Activated CD4-positive, CD25-positive, alpha-beta regulatory T cell (primary cell): ENCODE data around the gene SLC29A2.
A peak's percentile ranks its signal among the peaks of the same experiment; 100 is the strongest.
"Not testable (repeated sequence)": the region's sequence is repeated elsewhere in the genome, so short reads cannot be mapped to it uniquely, and the experiment has no call there.

ENCODE experiments used
- DNase-seq, 4 experiments: peaks; one replicate each; lab custom pipeline; 2025; lab: John Stamatoyannopoulos, UW

The SLC29A2 gene

DNA sequence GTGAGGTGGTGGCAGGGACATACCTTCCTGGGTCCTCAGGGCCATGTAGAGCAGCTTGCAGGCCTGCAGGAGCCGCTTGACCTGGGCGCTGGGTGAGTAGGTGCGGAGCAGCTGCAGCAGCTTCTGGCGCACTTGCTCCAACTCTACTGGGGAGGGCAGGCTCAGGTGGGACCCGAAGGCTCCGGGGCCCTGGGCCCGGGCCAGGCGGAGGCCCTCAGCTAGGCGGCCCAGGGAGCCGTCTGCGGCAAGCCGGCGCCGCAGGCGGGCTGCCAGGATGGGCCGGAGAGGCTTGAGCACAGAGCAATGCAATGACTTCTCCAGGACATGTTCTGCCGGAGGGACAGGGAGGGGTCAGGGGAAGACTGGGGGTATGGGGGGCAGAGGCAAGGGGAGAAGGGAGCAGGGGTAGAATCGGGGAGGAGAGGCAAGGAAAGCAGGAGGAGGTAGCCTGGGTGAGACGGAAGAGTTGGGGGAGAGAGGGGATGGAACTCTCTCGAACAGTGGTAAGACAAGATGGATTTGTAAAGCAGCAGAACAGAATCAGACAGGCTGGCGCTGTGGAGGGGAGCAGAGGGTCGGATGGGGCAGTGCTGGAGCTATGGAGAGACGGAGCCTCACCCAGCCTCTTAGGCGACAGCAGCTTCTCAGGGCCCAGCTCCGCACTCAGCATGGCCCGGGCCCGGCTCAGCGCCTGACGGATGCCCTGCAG, 37.5 kb downstream of the SLC29A2 start:
- no peak for DNase-seq

DNA sequence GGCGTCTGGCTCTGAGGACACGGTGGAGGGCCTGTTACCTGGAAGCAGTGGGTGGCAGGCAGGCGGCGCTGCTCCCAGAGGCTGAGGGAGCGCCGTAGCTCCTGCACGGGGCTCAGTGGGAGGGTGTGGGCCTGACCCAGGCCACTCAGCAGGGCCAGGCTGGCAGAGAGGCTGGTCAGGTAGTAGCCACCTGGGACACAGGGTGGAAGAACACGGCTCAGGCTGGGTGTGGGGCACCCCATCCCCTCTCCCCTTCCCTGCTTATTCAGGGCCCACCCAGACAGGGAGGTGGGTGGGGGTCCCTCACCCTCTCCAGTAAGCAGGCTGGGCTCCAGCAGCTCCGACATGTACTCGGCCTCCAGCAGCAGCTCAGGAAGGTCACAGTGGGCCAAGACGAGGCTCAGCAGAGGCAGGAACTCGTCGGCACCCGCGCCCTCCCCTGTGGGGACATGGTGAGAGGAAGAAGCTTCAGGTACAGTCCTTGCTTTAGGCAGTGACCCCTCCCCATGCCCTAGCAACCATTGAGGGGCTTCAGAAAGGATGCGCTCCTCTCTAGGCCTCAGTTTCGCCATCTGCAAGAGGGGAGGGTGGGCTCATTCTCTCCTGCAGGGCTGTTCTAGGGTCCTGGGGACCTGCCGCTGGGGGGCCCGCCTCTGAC, 38.2 kb downstream of the SLC29A2 start:
- DNase-seq: no peak

- DNase-seq: no peak
Observed at GRCh38 chr11:66332371-66333219, 39.0 kb downstream of the SLC29A2 start.

GRCh38 chr11:66331542-66332370, 39.8 kb downstream of the SLC29A2 start:
- DNase-seq: no peak

DNA sequence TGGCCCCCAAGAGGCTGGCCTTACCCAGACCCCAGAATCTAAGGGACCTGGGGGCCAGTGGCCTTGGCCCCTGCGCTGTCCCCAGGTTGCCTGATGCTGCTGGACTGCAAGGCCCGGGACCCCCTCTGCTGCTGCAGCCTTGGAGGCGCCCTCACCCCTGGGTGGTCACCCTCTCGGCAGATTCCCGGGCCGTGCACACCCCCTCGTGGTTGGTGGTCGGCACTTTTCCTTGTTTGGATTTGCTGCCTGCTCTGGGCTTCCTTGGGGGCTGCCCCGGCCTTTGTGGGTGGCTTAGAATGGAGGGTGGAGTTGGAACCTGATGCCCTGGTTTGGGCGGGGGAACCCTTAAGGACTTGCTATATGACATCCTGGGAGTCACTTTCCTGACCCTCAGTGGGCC, 40.6 kb downstream of the SLC29A2 start:
- DNase-seq: no peak

- no peak for DNase-seq
Observed at GRCh38 chr11:66329165-66329673, 42.3 kb downstream of the SLC29A2 start.

GRCh38 chr11:66328302-66329144, 43.0 kb downstream of the SLC29A2 start:
- DNase-seq: peak; percentile 56 to 66 (median 60)

DNA sequence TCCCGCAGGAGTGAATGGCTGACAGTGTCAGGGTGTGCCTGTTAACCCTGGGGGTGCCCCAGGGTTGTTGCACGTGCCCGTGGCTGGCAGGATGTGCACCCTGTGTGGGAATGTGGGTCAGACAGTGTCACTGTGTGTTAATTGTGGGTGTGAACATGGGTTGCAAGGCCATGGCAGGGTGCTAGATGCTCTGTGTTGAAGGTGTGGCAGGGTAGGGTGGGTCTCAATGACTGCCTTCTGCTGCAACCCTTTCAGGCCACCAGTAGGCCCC, 43.6 kb downstream of the SLC29A2 start:
- DNase-seq: no peak

DNA sequence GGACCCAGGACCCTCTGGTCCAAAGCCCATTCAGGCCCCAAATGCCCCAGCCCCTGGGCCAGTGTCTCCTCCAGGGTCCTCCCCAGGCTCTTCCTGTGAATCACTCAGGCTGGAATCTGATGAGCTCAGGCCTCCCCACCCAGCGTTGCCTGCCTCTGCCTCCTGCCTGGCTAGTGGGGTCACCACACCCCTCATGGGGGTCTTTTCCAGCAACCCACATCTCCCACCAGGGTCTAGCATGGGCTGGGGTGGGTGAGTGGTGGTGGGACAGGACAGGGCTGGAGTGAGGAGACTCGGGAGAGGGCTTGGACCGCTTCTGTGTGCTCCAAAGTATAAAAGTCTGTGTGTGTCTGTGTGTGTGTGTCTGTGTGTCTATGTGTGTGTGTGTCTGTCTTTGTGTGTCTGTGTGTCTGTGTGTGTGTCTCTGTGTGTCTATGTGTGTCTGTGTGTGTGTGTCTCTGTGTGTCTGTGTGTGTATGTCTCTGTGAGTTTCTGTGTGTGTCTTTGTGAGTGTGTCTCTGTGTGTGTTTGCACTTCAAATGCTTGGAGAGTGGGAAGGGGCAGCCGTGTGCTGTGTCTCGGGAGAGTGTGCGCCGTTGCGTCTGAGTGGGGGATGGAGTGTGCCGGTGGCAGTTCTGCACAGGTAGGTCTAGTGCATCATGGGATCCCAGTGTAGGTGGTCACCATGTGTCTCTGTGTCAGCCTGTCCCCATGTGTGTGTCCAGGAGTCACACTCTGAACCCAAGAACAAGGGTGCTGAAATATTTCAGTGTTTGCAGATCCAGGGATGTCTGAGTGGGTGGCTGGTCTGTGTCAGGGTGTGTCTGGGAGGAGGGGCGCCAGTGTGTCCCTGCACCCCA, 44.2 kb downstream of the SLC29A2 start:
- DNase-seq: no peak

GRCh38 chr11:66326261-66327111, 45.1 kb downstream of the SLC29A2 start:
- DNase-seq: peak in 3 of 4 experiments; percentile 16 to 29 (median 28)

DNA sequence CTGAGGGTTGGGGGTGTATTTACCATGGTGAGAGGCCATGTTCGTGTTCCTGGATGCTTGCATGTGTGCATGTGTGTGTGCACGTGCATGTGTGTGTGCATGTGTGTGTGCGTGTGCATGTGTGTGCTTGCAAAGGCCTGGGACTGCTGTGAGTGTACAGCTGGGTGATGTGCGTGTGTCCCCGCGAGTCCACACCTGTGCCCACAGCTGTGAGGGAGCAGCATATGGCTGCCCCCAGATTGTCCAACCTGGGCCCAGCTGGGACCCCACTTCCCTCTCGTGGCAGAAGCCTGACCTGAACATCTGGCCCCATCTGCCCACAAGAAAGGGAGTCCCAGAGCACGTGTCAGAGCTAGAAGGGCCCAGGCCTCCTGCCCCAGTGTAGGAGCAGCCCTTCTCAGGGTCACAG, 46.3 kb downstream of the SLC29A2 start:
- DNase-seq: no peak

DNA sequence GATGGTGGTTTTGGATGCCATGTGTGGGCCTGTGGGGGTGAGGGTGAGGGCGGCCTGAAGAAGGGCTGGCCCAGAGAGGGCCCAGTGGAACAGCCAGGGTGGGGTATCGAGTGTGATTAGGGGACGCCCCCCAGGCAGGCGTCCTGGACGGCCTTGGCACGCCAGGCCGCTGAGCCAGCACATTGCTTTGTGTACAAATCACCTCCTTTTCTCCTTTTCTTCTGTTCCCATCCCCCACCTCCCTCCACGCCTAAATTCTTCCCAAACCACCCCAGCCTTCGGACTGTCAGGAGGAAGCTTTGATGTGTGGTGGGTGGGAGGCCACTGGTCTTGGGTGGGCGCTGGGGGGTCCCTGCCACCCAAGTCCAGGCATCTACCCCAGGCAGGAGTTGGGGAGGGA, 46.9 kb downstream of the SLC29A2 start:
- no peak for DNase-seq

GRCh38 chr11:66323684-66324083, 47.9 kb downstream of the SLC29A2 start:
- DNase-seq: no peak

DNA sequence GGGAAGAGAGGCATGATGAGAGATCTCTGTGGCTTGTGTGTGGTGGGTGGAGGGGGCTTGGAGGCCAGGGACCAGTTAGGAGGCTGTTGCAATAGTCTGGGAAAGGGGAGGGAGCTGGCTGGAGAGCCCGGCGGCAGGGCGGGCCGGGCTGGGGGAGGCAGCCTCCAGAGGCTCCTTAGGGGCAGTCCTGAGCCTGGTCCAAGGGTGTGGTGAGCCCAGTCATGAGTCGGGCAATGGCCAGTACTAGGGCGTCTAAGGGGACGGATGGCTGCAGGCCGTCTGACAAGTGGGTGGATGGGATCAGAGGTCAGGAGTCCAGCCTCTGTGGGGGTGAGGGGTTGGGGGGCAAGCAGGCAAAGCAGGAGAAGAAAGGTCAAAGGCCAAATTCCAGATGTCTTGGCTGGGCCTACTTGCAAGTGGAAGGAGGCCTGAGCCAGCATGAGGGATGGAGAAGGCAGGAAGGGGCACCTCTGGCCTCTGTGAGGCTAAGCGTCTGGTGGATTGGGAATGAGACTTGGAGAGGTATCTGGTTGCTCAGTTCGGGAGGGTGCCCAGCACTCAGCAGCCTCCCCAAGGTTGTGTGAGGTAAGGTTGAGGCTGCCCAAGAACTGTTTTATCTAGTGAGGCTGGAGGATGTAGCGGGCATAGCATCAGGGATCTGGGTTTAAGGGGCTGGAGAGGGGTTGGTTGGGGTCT, 48.7 kb downstream of the SLC29A2 start:
- DNase-seq: no peak

- DNase-seq: no peak
Observed at GRCh38 chr11:66321606-66322005, 50.0 kb downstream of the SLC29A2 start.

DNA sequence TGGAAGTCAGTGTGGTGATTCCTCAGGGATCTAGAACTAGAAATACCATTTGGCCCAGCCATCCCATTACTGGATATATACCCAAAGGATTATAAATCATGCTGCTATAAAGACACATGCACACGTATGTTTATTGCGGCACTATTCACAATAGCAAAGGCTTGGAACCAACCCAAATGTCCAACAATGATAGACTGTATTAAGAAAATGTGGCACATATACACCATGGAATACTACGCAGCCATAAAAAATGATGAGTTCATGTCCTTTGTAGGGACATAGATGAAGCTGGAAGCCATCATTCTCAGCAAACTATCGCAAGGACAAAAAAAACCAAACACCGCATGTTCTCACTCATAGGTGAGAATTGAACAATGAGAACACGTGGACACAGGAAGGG, 50.8 kb downstream of the SLC29A2 start:
- DNase-seq: not testable (repeated sequence)

DNA sequence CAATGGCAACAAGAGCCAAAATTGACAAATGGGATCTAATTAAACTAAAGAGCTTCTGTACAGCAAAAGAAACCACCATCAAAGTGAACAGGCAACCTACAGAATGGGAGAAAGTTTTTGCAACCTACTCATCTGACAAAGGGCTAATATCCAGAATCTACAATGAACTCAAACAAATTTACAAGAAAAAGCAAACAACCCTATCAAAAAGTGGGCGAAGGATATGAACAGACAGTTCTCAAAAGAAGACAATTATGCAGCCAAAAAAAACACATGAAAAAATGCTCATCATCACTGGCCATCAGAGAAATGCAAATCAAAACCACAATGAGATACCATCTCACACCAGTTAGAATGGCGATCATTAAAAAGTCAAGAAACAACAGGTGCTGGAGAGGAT, 51.3 kb downstream of the SLC29A2 start:
- DNase-seq: not testable (repeated sequence)

GRCh38 chr11:66318600-66318970, 53.0 kb downstream of the SLC29A2 start:
- no peak for DNase-seq
